NT2/D1 (cell line): ENCODE data around the gene GARIN5A.

Experiments used
- SUZ12 ChIP-seq: IDR thresholded peaks from 2 replicates; pipeline ENCODE4 v1.6.1; 2011; ENCODE audit not compliant: insufficient read length, insufficient read depth; ENCODE audit errors: extremely low read depth
- YY1 ChIP-seq: IDR thresholded peaks from 2 replicates; pipeline ENCODE4 v1.6.1; 2011; ENCODE audit not compliant: insufficient read length, insufficient read depth
- ZNF274 ChIP-seq: IDR thresholded peaks from 2 replicates; pipeline ENCODE4 v1.6.1; 2011; ENCODE audit warnings: mild to moderate bottlenecking, low read depth, low read length

GRCh38 chr19:50431343-50432220, 45.1 kb downstream of the GARIN5A start:
- TF ChIP-seq SUZ12: no peak
- TF ChIP-seq ZNF274: no peak
- TF ChIP-seq YY1: no peak
